HG03103 (cell line): Measurements from ENCODE around the gene NOL3.

ENCODE experiments used
- ATAC-seq: cut with Tn5 transposase; IDR thresholded peaks from one replicate; pipeline ENCODE4 v1.9.1; 2021; ENCODE audit warnings: low read depth; ENCODE audit not compliant: unreplicated experiment

Gene NOL3

GRCh38 chr16:67154578-67155294 lies 15.6 kb upstream of the NOL3 start:
- no peak for ATAC-seq

- no peak for ATAC-seq
These were observed 14.8 kb upstream of the NOL3 start for GRCh38 chr16:67155295-67156142.

GRCh38 chr16:67156143-67156844 lies 14.0 kb upstream of the NOL3 start:
- ATAC-seq = no peak

GRCh38 chr16:67157106-67157748 lies 13.1 kb upstream of the NOL3 start:
- no peak for ATAC-seq

GRCh38 chr16:67157892-67158635 lies 12.3 kb upstream of the NOL3 start:
- ATAC-seq = no peak

- peak; percentile 31 for ATAC-seq
These were observed 11.4 kb upstream of the NOL3 start for GRCh38 chr16:67158637-67159600.

GRCh38 chr16:67161595-67162058 lies 8.7 kb upstream of the NOL3 start:
- no peak for ATAC-seq

DNA sequence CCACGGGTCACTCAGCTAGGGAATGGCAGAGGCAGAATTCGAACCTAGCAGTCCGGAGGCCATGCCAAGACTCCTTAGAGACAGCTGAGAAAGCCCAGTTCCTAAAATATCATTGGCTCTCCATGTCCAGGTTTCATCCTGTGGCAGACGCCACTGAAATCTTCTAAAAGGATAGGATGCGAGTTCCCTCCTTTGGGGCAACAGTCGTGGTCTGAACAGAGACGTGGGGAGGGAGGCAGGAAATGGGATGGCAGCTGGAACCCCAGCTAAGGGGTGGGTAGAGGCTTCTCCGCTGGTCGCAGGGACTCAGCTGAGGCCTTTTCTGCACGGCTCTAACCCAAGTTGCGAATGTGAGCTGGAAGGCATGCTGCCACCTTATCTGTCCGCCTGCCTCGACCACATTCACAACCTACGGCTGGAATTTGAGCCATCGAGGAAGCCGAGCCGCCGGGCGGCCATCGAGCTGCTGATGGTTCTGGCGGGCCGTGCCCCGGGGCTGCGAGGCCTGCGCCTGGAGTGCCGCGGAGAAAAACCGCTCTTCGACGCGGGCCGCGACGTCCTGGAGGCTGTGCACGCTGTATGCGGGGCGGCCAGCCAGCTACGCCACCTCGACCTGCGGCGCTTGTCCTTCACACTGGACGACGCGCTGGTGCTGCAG lies 7.7 kb upstream of the NOL3 start:
- no peak for ATAC-seq

DNA sequence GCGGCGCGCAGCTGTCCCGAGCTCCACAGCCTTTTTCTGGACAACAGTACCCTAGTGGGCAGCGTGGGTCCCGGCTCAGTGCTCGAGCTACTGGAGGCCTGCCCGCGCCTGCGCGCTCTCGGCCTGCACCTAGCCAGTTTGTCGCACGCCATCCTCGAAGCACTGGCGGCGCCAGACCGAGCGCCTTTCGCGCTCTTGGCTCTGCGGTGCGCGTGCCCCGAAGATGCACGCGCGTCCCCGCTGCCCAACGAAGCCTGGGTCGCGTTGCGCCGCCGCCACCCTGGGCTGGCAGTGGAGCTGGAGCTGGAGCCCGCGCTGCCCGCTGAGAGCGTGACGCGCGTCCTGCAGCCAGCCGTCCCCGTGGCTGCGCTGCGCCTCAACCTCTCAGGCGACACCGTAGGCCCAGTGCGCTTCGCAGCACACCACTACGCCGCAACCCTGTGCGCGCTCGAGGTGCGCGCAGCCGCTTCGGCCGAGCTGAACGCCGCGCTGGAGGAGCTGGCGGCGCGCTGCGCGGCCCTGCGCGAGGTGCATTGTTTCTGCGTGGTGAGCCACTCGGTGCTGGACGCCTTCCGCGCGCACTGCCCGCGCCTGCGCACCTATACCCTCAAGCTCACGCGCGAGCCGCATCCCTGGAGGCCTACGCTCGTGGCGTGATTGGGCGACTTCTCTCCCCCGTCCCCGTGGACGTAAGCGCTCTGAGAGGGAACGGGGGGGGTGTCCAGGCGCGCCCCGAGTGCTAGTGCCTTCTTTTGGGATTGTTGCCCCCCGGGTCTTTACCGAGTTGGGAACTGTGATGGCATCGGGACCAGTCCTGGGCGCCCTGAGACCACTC lies 7.0 kb upstream of the NOL3 start:
- no peak for ATAC-seq

GRCh38 chr16:67163999-67164558 lies 6.3 kb upstream of the NOL3 start:
- no peak for ATAC-seq

DNA sequence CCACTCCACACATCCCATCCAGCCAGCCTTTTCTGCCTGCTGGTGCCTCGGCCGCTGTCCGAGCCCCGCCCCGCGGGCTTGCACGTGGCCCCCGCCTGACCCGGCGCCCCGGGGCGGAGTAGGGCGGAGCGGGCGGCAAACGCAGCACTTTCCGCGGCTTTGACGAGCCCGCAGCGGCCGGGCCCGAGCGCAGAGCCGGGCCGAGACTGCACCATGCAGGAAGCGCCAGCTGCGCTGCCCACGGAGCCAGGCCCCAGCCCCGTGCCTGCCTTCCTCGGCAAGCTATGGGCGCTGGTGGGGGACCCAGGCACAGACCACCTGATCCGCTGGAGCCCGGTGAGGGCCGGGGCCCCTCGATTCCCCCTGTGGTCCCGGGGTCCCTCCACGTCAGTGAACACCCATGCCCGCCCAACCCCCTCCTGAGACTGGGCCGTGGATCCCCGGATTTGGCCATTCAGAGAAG lies 5.7 kb upstream of the NOL3 start, which contains the start of gene HSF4:
HSF4 (plus strand) TSS at position 147 of the 463 bp plus-strand sequence; CDS start at position 214, 67 bp downstream.
- no peak for ATAC-seq

GRCh38 chr16:67165121-67166078 lies 4.9 kb upstream of the NOL3 start:
- ATAC-seq = no peak

- ATAC-seq = no peak
These were observed 4.2 kb upstream of the NOL3 start for GRCh38 chr16:67166110-67166547.

DNA sequence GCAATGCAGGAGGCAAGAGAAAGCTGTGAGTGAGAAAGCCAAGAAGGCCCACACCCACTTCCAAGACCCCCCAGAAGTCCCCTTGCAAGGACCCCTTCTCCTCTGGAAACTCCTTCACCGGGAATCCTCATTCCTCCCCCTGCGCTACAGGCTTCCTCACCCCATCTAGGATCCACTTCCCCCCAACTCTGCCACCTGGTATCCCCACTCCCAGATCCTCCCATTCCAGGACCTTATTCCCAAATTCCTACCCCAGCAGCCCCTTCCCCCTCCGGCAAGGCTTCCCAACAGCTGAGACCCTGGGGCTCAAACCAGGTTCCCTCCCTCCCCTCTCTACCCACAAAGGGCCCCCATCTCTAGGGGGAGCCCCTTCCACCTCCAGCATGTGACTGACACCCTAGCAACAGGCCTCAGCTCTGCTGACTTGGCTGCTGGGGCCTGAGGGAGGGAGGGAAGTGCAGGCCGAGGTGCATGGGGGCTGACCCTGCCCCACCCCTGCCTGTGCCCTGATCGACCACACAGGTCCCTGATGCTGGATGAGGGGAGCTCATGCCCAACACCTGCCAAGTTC lies 3.7 kb upstream of the NOL3 start:
- ATAC-seq = no peak

- no peak for ATAC-seq
These were observed 2.8 kb upstream of the NOL3 start for GRCh38 chr16:67167588-67167987.
